Calu3 (cell line): ENCODE measurements around the gene STAP2. TPM values are rescaled to one million over a fixed set of nuclear protein-coding genes. Genes with fewer than 3 reads are reported as not detected.
"Not testable (repeated sequence)": the region's sequence is repeated elsewhere in the genome, so short reads cannot be mapped to it uniquely, and the experiment has no call there.

Experiments used
- BruUV-seq: library from RNA; stranded (reverse); fragments of 400-500 nt; replicated peaks from 2 replicates; lab custom pipeline; 2021; lab: Mats Ljungman, UMichigan
- CTCF ChIA-PET: fragments of 300-600 bp; sonication (Branson Sonifier 250); formaldehyde crosslinking; loops from one replicate; lab custom pipeline; 2022; ENCODE audit warnings: antibody characterized with exemption; lab: Charles Lee
- DNase-seq: peaks from one replicate; pipeline ENCODE4 v3.0.0; 2022
- H3K27ac Mint-ChIP-seq: one replicate; pipeline ENCODE4 v1.8.0; 2022; ENCODE audit warnings: mixed read lengths; ENCODE audit not compliant: unreplicated experiment
- H3K27me3 Mint-ChIP-seq: one replicate; pipeline ENCODE4 v1.8.0; 2022; ENCODE audit warnings: mixed read lengths; ENCODE audit not compliant: unreplicated experiment
- H3K36me3 Mint-ChIP-seq: one replicate; pipeline ENCODE4 v1.8.0; 2022; ENCODE audit warnings: mild to moderate bottlenecking, moderate library complexity, mixed read lengths; ENCODE audit not compliant: insufficient read depth, unreplicated experiment
- H3K4me1 Mint-ChIP-seq: one replicate; pipeline ENCODE4 v1.8.0; 2022; ENCODE audit warnings: mild to moderate bottlenecking, low read depth, mixed read lengths; ENCODE audit not compliant: unreplicated experiment
- H3K4me3 Mint-ChIP-seq: one replicate; pipeline ENCODE4 v1.8.0; 2022; ENCODE audit warnings: mild to moderate bottlenecking, low read depth, moderate library complexity, mixed read lengths; ENCODE audit not compliant: unreplicated experiment
- H3K9me3 Mint-ChIP-seq: one replicate; pipeline ENCODE4 v1.8.0; 2022; ENCODE audit warnings: low read depth, mixed read lengths; ENCODE audit not compliant: unreplicated experiment
- CTCF ChIP-seq: fragments of 200-600 bp; IDR thresholded peaks from one replicate; pipeline ENCODE4 v1.8.0; 2022; ENCODE audit warnings: antibody characterized with exemption; ENCODE audit not compliant: unreplicated experiment
- intact Hi-C: fragments of 100-400 bp; cut with micrococcal nuclease; formaldehyde crosslinking; loops from one replicate; pipeline ENCODE4 v1.10.0; 2022; ENCODE audit not compliant: unreplicated experiment
- total RNA-seq: library from RNA; stranded (reverse); gene quantifications from 2 replicates; pipeline ENCODE4 v1.2.3, GENCODE V29; 2022

Gene STAP2
- total RNA-seq, 1 experiment from 2014 or later: 28.7 TPM

GRCh38 chr19:4292515-4292914 lies 46.1 kb downstream of the STAP2 start:
- intact Hi-C loops: no loop called here
- BruUV-seq: no TSS peak
- CTCF ChIA-PET: no interaction called here
- Mint-ChIP-seq H3K27ac (no peak overlapping the region), H3K4me3 (no peak overlapping the region), H3K9me3 (no peaks in the 10 kb centered on the region), H3K36me3 (peaks cover 5% of the 10 kb centered on the region), H3K4me1 (no peaks in the 10 kb centered on the region), H3K27me3 (peaks cover 11% of the 10 kb centered on the region)
- DNase-seq: no peak
- no peak for TF ChIP-seq CTCF

GRCh38 chr19:4291184-4291732 lies 47.4 kb downstream of the STAP2 start:
- DNase-seq: no peak
- intact Hi-C loops: no loop called here
- H3K4me3 Mint-ChIP-seq: no peak overlapping the region
- no peak overlapping the region for H3K27ac Mint-ChIP-seq
- no peaks in the 10 kb centered on the region for H3K4me1 Mint-ChIP-seq
- BruUV-seq: no TSS peak
- no peak for TF ChIP-seq CTCF
- peaks cover 11% of the 10 kb centered on the region for H3K27me3 Mint-ChIP-seq
- CTCF ChIA-PET: no interaction called here
- H3K36me3 Mint-ChIP-seq: peaks cover 5% of the 10 kb centered on the region
- H3K9me3 Mint-ChIP-seq: no peaks in the 10 kb centered on the region

DNA sequence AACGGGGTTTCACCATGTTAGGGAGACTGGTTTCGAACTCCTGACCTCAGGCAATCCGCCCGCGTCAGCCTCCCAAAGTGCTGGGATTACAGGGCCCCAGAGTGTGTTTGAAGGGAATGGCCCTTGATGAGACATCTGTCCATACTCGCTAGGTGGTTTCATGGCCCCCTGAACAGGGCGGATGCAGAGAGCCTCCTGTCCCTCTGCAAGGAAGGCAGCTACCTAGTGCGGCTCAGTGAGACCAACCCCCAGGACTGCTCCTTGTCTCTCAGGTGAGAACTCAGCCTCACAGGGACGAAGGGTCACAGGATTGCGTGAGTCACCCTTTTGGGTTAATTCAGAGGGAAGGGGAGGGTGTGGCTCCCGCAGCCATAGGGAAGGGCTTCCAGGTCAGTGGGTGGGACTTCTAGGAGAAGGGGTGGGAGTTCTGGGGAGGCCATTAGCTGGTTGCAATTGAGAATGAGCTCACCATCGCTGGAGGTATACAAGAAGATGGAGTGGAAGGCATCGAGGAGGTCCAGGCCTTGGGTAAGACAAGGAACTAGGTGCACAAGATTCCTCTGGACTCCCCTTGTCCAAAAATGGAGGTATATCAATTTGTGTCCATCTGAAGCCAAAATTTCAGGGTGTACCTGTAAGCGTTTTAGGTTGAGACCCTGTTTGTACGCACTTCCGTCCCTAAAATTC lies 50.4 kb downstream of the STAP2 start:
- TF ChIP-seq CTCF: no peak
- BruUV-seq: no TSS peak
- no peak overlapping the region for H3K27ac Mint-ChIP-seq
- CTCF ChIA-PET: interaction anchor here (0.7 kb wide), 1 partner anchor 11 kb away, joined by 3 read pairs; no protein-coding TSS in a partner anchor
- no peaks in the 10 kb centered on the region for H3K9me3 Mint-ChIP-seq
- no peaks in the 10 kb centered on the region for H3K4me1 Mint-ChIP-seq
- intact Hi-C loops: no loop called here
- H3K36me3 Mint-ChIP-seq: peaks cover 5% of the 10 kb centered on the region
- H3K27me3 Mint-ChIP-seq: peaks cover 18% of the 10 kb centered on the region
- no peak for DNase-seq
- no peak overlapping the region for H3K4me3 Mint-ChIP-seq

DNA sequence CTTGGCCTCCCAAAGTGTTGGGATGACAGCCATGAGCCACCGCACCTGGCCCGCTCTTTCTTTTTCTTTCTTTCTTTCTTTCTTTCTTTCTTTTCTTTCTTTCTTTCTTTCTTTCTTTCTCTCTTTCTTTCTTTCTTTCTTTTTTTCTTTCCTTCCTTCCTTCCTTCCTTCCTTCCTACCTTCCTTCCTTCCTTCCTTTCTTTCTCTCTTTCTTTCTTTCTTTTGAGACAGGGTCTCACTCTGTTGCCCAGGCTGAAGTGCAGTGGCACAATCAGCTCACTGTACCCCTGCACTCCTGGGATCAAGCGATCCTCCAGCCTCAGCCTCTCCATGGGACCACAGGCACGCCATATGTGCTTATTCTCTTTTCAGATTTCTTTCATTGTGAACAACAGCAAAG lies 52.5 kb downstream of the STAP2 start:
- peaks cover 30% of the 10 kb centered on the region for H3K27me3 Mint-ChIP-seq
- DNase-seq, CTCF ChIA-PET, BruUV-seq, H3K36me3 Mint-ChIP-seq, H3K4me1 Mint-ChIP-seq, H3K4me3 Mint-ChIP-seq, H3K27ac Mint-ChIP-seq, H3K9me3 Mint-ChIP-seq, intact Hi-C loops: not testable (repeated sequence)

DNA sequence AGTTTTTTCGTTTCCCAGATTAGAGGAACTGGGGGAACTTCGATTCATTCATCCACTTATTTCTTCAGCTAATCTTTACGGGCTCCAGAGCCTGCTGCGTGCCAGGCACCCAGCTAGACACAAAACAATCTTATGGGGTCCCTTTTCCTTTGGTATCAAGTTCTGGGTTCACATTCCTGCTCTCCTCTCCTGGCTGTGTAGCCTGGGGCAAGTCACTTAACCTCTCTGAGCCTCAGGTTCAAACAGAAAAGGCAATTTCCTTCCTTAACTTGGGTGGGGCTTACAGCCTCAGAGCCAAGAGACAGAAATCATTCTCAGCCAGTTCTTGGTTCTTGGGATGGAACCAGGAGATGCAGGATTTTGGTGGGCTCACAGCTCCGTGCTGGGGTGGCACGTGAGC lies 53.7 kb downstream of the STAP2 start:
- Mint-ChIP-seq H3K4me3 (no peak overlapping the region), H3K9me3 (no peaks in the 10 kb centered on the region), H3K27ac (no peak overlapping the region), H3K4me1 (no peaks in the 10 kb centered on the region), H3K27me3 (peaks cover 35% of the 10 kb centered on the region), H3K36me3 (no peaks in the 10 kb centered on the region)
- TF ChIP-seq CTCF: no peak
- CTCF ChIA-PET: no interaction called here
- BruUV-seq: no TSS peak
- intact Hi-C loops: no loop called here
- DNase-seq: no peak
